ENCODE data around the gene OR52J3. TPM values are rescaled to one million over a fixed set of nuclear protein-coding genes. Genes with fewer than 3 reads are reported as not detected.
"Not testable (repeated sequence)": the region's sequence is repeated elsewhere in the genome, so short reads cannot be mapped to it uniquely, and the experiment has no call there.

Gene OR52J3
- total and polyA plus RNA-seq, 12 donors, result not detected

DNA sequence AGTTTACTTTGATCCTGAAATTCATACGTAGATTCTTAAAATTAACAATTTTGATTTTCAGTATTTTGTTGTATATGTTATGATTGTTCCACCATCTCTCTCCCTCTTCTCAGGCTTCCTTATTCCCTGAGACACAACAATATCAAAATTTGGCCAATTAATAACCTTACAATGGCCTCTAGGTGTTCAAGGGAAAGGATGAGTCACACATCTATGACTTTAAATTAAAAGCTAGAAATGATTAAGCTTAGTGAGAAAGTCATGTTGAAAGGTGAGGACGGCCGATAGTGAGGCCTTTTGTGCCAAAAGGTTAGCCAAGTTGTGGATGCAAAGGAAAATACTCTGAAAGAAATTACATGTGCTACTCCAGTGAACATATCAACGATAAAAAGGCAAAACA is 5.5 kb upstream of the OR52J3 start:
- H3K27me3 ChIP-seq, result no peaks in the 10 kb centered on the region
- TF ChIP-seq, protein P1, sequence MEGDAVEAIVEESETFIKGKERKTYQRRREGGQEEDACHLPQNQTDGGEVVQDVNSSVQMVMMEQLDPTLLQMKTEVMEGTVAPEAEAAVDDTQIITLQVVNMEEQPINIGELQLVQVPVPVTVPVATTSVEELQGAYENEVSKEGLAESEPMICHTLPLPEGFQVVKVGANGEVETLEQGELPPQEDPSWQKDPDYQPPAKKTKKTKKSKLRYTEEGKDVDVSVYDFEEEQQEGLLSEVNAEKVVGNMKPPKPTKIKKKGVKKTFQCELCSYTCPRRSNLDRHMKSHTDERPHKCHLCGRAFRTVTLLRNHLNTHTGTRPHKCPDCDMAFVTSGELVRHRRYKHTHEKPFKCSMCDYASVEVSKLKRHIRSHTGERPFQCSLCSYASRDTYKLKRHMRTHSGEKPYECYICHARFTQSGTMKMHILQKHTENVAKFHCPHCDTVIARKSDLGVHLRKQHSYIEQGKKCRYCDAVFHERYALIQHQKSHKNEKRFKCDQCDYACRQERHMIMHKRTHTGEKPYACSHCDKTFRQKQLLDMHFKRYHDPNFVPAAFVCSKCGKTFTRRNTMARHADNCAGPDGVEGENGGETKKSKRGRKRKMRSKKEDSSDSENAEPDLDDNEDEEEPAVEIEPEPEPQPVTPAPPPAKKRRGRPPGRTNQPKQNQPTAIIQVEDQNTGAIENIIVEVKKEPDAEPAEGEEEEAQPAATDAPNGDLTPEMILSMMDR (IDR thresholded peaks at IDR 0.05), result no peak
- TF ChIP-seq POLR2A (IDR thresholded peaks at IDR 0.05), result no peak
- no peaks in the 10 kb centered on the region for H3K9me3 ChIP-seq (replicated peaks in 1 of 3)
- intact Hi-C loops (cut with DNase I), result no loop called here
- H3K4me1 ChIP-seq (replicated peaks in 1 of 2), result no peaks in the 10 kb centered on the region
- 53 to 66% (median 60%) methylated on average over 4 of the region's 4 CpGs for WGBS, 4 donors
- no peaks in the 10 kb centered on the region for H3K36me3 ChIP-seq (replicated peaks in 1 of 2)
- no peak overlapping the region for H3K27ac ChIP-seq
- no peak overlapping the region for H3K4me3 ChIP-seq
- DNase-seq, result no peak

DNA sequence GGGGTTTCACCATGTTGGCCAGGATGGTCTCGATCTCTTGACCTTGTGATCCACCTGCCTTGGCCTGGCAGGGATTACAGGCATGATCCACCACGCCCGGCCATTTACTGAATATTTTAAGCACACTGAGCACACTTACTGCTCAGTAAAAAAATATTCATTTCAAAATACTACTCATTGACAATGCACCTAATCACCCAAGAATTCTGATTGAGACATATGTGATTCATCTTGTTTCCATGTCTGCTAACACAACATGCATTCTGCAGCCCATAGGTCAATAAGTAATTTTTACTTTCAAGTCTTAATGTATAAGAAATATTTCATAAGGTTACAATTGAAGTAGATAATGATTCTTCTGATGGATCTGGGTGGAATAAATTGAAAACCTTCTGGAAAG is 4.2 kb upstream of the OR52J3 start:
- no peaks in the 10 kb centered on the region for H3K4me1 ChIP-seq (replicated peaks in 1 of 2)
- no peak overlapping the region for H3K27ac ChIP-seq
- no peak for DNase-seq
- H3K27me3 ChIP-seq, result no peaks in the 10 kb centered on the region
- H3K9me3 ChIP-seq (replicated peaks in 1 of 3), result no peaks in the 10 kb centered on the region
- TF ChIP-seq, protein P1 (IDR thresholded peaks at IDR 0.05), result no peak
- TF ChIP-seq POLR2A (IDR thresholded peaks at IDR 0.05), result no peak
- WGBS, 4 donors, result 54 to 75% (median 61%) methylated on average over 3 of the region's 3 CpGs
- H3K36me3 ChIP-seq (replicated peaks in 1 of 2), result no peaks in the 10 kb centered on the region
- no peak overlapping the region for H3K4me3 ChIP-seq
- intact Hi-C loops (cut with DNase I), result no loop called here

DNA sequence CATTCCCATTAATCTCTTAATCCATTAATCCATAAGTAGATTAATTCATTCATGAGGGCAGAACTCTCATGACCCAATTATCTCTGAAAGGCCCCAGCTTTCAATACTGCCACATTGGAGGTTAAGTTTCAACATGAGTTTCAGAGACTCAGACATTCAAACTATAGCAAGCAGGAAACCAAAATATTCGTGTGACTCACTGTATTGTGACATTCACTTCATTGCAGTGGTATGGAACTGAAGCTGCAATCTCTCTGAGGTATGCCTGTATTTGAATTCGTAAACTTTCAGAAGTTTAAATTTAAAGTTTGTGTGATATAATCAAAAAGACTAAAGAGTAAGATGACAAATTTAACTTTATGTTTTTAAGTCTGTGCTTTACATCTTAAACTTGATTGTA is 2.9 kb upstream of the OR52J3 start:
- Histone ChIP-seq H3K4me1 (replicated peaks in 1 of 2) (no peaks in the 10 kb centered on the region), H3K9me3 (replicated peaks in 1 of 3) (no peaks in the 10 kb centered on the region), H3K36me3 (replicated peaks in 1 of 2) (no peaks in the 10 kb centered on the region), H3K27ac (no peak overlapping the region), H3K4me3 (no peak overlapping the region), H3K27me3 (no peaks in the 10 kb centered on the region)
- intact Hi-C loops (cut with DNase I), result no loop called here
- TF ChIP-seq POLR2A (IDR thresholded peaks at IDR 0.05), result no peak
- TF ChIP-seq, protein P1 (IDR thresholded peaks at IDR 0.05), result no peak
- no peak for DNase-seq
- 41 to 57% (median 46%) methylated on average over 2 of the region's 2 CpGs for WGBS, 4 donors

DNA sequence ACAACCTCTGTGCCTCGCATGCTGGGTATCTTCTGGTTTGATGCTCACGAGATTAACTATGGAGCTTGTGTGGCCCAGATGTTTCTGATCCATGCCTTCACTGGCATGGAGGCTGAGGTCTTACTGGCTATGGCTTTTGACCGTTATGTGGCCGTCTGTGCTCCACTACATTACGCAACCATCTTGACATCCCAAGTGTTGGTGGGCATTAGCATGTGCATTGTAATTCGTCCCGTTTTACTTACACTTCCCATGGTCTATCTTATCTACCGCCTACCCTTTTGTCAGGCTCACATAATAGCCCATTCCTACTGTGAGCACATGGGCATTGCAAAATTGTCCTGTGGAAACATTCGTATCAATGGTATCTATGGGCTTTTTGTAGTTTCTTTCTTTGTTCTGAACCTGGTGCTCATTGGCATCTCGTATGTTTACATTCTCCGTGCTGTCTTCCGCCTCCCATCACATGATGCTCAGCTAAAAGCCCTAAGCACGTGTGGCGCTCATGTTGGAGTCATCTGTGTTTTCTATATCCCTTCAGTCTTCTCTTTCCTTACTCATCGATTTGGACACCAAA is 516 bp downstream of the OR52J3 start:
- Histone ChIP-seq H3K27ac (no peak overlapping the region), H3K4me1 (replicated peaks in 1 of 2) (no peaks in the 10 kb centered on the region), H3K9me3 (replicated peaks in 1 of 3) (no peaks in the 10 kb centered on the region), H3K27me3 (no peaks in the 10 kb centered on the region), H3K36me3 (replicated peaks in 1 of 2) (no peaks in the 10 kb centered on the region), H3K4me3 (no peak overlapping the region)
- no peak for DNase-seq
- intact Hi-C loops (cut with DNase I), result no loop called here
- WGBS, 4 donors, result 68 to 83% (median 79%) methylated on average over 15 of the region's 15 CpGs
- TF ChIP-seq, protein P1 (IDR thresholded peaks at IDR 0.05), result no peak
- TF ChIP-seq POLR2A (IDR thresholded peaks at IDR 0.05), result no peak

DNA sequence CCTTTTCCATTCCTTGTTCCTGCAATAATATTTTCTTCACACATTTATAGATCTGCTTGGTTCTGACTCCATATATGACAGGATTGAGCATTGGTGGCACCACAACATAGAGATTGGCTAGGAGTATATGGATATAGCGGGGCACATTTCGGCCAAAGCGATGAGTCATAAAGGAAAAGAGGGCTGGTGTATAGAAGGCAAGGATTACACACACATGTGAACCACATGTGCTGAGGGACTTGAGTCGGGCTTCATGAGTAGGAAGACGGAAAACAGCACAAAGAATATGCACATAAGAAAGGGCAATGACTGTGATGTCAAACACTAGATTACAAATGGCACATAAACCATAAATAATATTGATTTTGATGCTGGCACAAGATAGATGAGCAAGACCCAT is 12.4 kb downstream of the OR52J3 start:
- WGBS, 4 donors, result 61 to 77% (median 71%) methylated on average over 5 of the region's 5 CpGs
- intact Hi-C loops (cut with DNase I); H3K36me3 ChIP-seq (replicated peaks in 1 of 2); H3K4me3 ChIP-seq; H3K9me3 ChIP-seq (replicated peaks in 1 of 3); H3K27me3 ChIP-seq; H3K27ac ChIP-seq; H3K4me1 ChIP-seq (replicated peaks in 1 of 2); DNase-seq: not testable (repeated sequence)

Measured in adrenal gland (tissue), 12 donors.